ENCODE measurements around the gene IHH.

IHH gene

GRCh38 chr2:219087848-219088247, 27.1 kb upstream of the IHH start:
- no peak overlapping the region for H3K9ac ChIP-seq (ENCODE audit: low read length in 2 of 2)
- no peaks in the 10 kb centered on the region for H3K27me3 ChIP-seq (ENCODE audit: control insufficient read depth in 1 of 2, insufficient read depth in 2 of 2, low read length in 2 of 2)
- no peaks in the 10 kb centered on the region for H3K9me3 ChIP-seq (ENCODE audit: control insufficient read depth in 2 of 2, low read length in 2 of 2)
- no peaks in the 10 kb centered on the region for H3K36me3 ChIP-seq (ENCODE audit: control insufficient read depth in 2 of 2, insufficient read depth in 2 of 2, low read length in 2 of 2)
- no peaks in the 10 kb centered on the region for H3K4me1 ChIP-seq (ENCODE audit: control insufficient read depth, insufficient read depth, low read length)
- no peak overlapping the region for H3K4me3 ChIP-seq (ENCODE audit: low read length in 2 of 2)
- no peak overlapping the region for H3K27ac ChIP-seq (ENCODE audit: low read length)

DNA sequence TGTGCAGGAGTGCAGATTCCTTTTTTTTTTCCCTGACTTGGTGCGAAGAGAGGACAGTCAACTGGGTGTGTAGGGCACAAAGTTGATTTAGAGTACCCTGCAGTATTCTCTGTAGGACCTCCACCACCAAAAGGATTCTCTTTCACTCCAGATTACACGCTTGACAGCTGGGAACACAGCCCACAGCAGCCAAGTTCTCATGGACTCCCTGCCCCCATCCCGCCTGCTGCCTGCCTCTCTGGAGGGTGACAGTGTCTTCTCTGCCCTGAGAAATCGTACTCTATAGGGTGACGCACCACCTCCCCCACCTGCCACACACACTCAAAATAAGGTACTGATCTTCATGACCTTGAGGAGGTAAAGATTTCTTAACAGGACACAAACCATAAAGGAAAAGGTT, 26.6 kb upstream of the IHH start:
- Histone ChIP-seq H3K27me3 (ENCODE audit: control insufficient read depth in 1 of 2, insufficient read depth in 2 of 2, low read length in 2 of 2) (no peaks in the 10 kb centered on the region), H3K4me3 (ENCODE audit: low read length in 2 of 2) (no peak overlapping the region), H3K9ac (ENCODE audit: low read length in 2 of 2) (no peak overlapping the region), H3K36me3 (ENCODE audit: control insufficient read depth in 2 of 2, insufficient read depth in 2 of 2, low read length in 2 of 2) (no peaks in the 10 kb centered on the region), H3K27ac (ENCODE audit: low read length) (no peak overlapping the region), H3K4me1 (ENCODE audit: control insufficient read depth, insufficient read depth, low read length) (no peaks in the 10 kb centered on the region), H3K9me3 (ENCODE audit: control insufficient read depth in 2 of 2, low read length in 2 of 2) (no peaks in the 10 kb centered on the region)

- Histone ChIP-seq H3K9ac (ENCODE audit: low read length in 2 of 2) (no peak overlapping the region), H3K4me3 (ENCODE audit: low read length in 2 of 2) (no peak overlapping the region), H3K4me1 (ENCODE audit: control insufficient read depth, insufficient read depth, low read length) (no peaks in the 10 kb centered on the region), H3K36me3 (ENCODE audit: control insufficient read depth in 2 of 2, insufficient read depth in 2 of 2, low read length in 2 of 2) (no peaks in the 10 kb centered on the region), H3K27ac (ENCODE audit: low read length) (no peak overlapping the region), H3K9me3 (ENCODE audit: control insufficient read depth in 2 of 2, low read length in 2 of 2) (no peaks in the 10 kb centered on the region), H3K27me3 (ENCODE audit: control insufficient read depth in 1 of 2, insufficient read depth in 2 of 2, low read length in 2 of 2) (no peaks in the 10 kb centered on the region)
Measured at GRCh38 chr2:219086196-219086595, 25.5 kb upstream of the IHH start.

GRCh38 chr2:219084791-219085190, 24.1 kb upstream of the IHH start:
- H3K27me3 ChIP-seq (ENCODE audit: control insufficient read depth in 1 of 2, insufficient read depth in 2 of 2, low read length in 2 of 2): no peaks in the 10 kb centered on the region
- H3K4me3 ChIP-seq (ENCODE audit: low read length in 2 of 2): no peak overlapping the region
- no peaks in the 10 kb centered on the region for H3K36me3 ChIP-seq (ENCODE audit: control insufficient read depth in 2 of 2, insufficient read depth in 2 of 2, low read length in 2 of 2)
- H3K27ac ChIP-seq (ENCODE audit: low read length): no peak overlapping the region
- no peaks in the 10 kb centered on the region for H3K9me3 ChIP-seq (ENCODE audit: control insufficient read depth in 2 of 2, low read length in 2 of 2)
- no peak overlapping the region for H3K9ac ChIP-seq (ENCODE audit: low read length in 2 of 2)
- H3K4me1 ChIP-seq (ENCODE audit: control insufficient read depth, insufficient read depth, low read length): no peaks in the 10 kb centered on the region

- Histone ChIP-seq H3K36me3 (ENCODE audit: control insufficient read depth in 2 of 2, insufficient read depth in 2 of 2, low read length in 2 of 2) (peaks cover 0 to 3% of the 10 kb centered on the region in 2 donors), H3K9me3 (ENCODE audit: control insufficient read depth in 2 of 2, low read length in 2 of 2) (no peaks in the 10 kb centered on the region), H3K4me3 (ENCODE audit: low read length in 2 of 2) (no peak overlapping the region), H3K4me1 (ENCODE audit: control insufficient read depth, insufficient read depth, low read length) (no peaks in the 10 kb centered on the region), H3K9ac (ENCODE audit: low read length in 2 of 2) (no peak overlapping the region), H3K27me3 (ENCODE audit: control insufficient read depth in 1 of 2, insufficient read depth in 2 of 2, low read length in 2 of 2) (no peaks in the 10 kb centered on the region), H3K27ac (ENCODE audit: low read length) (no peak overlapping the region)
Measured at GRCh38 chr2:219082332-219082958, 21.7 kb upstream of the IHH start.

DNA sequence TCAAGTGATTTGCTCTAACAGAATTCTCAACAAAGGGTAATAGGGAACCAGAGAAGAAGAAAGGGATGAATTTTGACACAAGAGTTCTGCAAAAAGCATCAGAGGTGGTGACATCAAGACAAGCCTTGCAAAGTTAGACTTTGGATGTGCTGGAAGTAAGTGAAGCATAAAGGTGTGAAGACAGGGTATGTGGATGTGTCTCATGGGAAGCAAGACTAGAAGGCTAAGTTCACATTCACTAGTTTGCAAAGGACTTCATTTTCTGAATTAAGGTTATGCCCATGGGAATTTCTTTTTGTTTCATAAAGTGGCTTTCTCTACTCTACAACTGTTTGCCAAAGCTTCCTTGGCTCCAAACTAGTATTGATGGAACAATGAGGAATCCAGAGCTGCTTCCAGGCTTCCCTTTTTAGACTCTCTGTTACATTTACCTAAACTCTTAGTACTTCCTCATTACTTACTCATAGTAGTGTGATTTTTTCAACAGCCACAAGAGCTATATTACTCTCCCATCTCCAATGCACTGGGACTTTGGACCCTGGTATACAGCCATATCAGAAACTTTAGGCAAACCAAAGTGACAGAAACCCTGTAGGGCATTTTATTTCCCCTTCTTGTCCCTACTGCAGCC, 21.1 kb upstream of the IHH start:
- no peak overlapping the region for H3K27ac ChIP-seq (ENCODE audit: low read length)

DNA sequence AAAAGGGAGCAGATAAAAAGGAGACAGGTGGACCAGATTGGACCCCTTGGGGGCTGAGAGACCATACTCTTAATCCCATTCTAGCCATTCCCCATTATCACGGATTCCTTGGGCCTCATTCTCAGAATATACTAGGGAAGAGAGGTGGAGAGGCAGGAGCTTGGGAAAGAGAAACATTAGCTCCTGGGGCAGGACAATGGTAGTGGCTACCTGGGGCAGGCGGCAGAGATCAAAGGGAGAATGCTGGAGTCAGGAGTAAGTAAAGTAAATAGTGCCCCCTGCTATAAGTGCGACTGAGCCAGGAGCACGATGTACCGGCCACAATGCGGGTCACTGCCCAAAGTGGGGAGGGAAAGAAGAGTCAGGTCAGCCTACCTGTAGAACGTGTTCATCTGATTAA, 20.4 kb upstream of the IHH start:
- Histone ChIP-seq H3K27ac (ENCODE audit: low read length) (no peak overlapping the region), H3K36me3 (ENCODE audit: control insufficient read depth in 2 of 2, insufficient read depth in 2 of 2, low read length in 2 of 2) (peaks cover 9 to 14% of the 10 kb centered on the region in 2 donors), H3K4me1 (ENCODE audit: control insufficient read depth, insufficient read depth, low read length) (no peaks in the 10 kb centered on the region), H3K9me3 (ENCODE audit: control insufficient read depth in 2 of 2, low read length in 2 of 2) (no peaks in the 10 kb centered on the region), H3K4me3 (ENCODE audit: low read length in 2 of 2) (no peak overlapping the region), H3K27me3 (ENCODE audit: control insufficient read depth in 1 of 2, insufficient read depth in 2 of 2, low read length in 2 of 2) (no peaks in the 10 kb centered on the region), H3K9ac (ENCODE audit: low read length in 2 of 2) (no peak overlapping the region)

More for the DNA sequence above, 21.1 kb upstream of the IHH start:
- H3K4me3 ChIP-seq (ENCODE audit: low read length in 2 of 2): no peak overlapping the region
- no peaks in the 10 kb centered on the region for H3K4me1 ChIP-seq (ENCODE audit: control insufficient read depth, insufficient read depth, low read length)
- no peaks in the 10 kb centered on the region for H3K27me3 ChIP-seq (ENCODE audit: control insufficient read depth in 1 of 2, insufficient read depth in 2 of 2, low read length in 2 of 2)
- peaks cover 6 to 9% of the 10 kb centered on the region in 2 donors for H3K36me3 ChIP-seq (ENCODE audit: control insufficient read depth in 2 of 2, insufficient read depth in 2 of 2, low read length in 2 of 2)
- H3K9me3 ChIP-seq (ENCODE audit: control insufficient read depth in 2 of 2, low read length in 2 of 2): no peaks in the 10 kb centered on the region
- no peak overlapping the region for H3K9ac ChIP-seq (ENCODE audit: low read length in 2 of 2)

- Histone ChIP-seq H3K27ac (ENCODE audit: low read length) (no peak overlapping the region), H3K9me3 (ENCODE audit: control insufficient read depth in 2 of 2, low read length in 2 of 2) (no peaks in the 10 kb centered on the region), H3K4me3 (ENCODE audit: low read length in 2 of 2) (no peak overlapping the region), H3K36me3 (ENCODE audit: control insufficient read depth in 2 of 2, insufficient read depth in 2 of 2, low read length in 2 of 2) (peaks cover 13 to 25% of the 10 kb centered on the region in 2 donors), H3K27me3 (ENCODE audit: control insufficient read depth in 1 of 2, insufficient read depth in 2 of 2, low read length in 2 of 2) (no peaks in the 10 kb centered on the region), H3K9ac (ENCODE audit: low read length in 2 of 2) (no peak overlapping the region), H3K4me1 (ENCODE audit: control insufficient read depth, insufficient read depth, low read length) (no peaks in the 10 kb centered on the region)
Measured at GRCh38 chr2:219079417-219079816, 18.7 kb upstream of the IHH start.

DNA sequence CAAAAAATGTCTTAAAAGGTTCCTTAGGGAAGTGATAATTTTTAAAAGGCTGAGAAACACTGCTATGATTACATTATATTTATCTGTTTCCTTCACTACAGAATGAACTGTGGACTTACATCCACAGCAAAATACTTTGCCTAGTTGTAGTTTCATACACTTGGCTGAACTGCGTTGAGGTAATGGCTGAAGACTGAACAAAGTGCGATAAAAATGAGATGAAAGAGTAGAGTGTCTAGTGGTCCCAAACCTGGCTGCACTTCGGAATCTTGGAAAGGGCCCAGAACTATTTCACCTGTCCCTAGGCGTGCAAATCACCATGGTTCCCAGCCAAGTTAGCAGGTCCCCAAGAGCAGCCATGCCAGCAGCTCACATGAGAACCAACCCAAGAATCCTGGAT, 18.2 kb upstream of the IHH start:
- Histone ChIP-seq H3K4me1 (ENCODE audit: control insufficient read depth, insufficient read depth, low read length) (no peaks in the 10 kb centered on the region), H3K27me3 (ENCODE audit: control insufficient read depth in 1 of 2, insufficient read depth in 2 of 2, low read length in 2 of 2) (no peaks in the 10 kb centered on the region), H3K36me3 (ENCODE audit: control insufficient read depth in 2 of 2, insufficient read depth in 2 of 2, low read length in 2 of 2) (peaks cover 13 to 25% of the 10 kb centered on the region in 2 donors), H3K9ac (ENCODE audit: low read length in 2 of 2) (no peak overlapping the region), H3K4me3 (ENCODE audit: low read length in 2 of 2) (no peak overlapping the region), H3K9me3 (ENCODE audit: control insufficient read depth in 2 of 2, low read length in 2 of 2) (no peaks in the 10 kb centered on the region), H3K27ac (ENCODE audit: low read length) (no peak overlapping the region)

GRCh38 chr2:219078126-219078525, 17.4 kb upstream of the IHH start:
- H3K4me1 ChIP-seq (ENCODE audit: control insufficient read depth, insufficient read depth, low read length): no peaks in the 10 kb centered on the region
- no peak overlapping the region for H3K4me3 ChIP-seq (ENCODE audit: low read length in 2 of 2)
- H3K36me3 ChIP-seq (ENCODE audit: control insufficient read depth in 2 of 2, insufficient read depth in 2 of 2, low read length in 2 of 2): peaks cover 13 to 25% of the 10 kb centered on the region in 2 donors
- H3K27me3 ChIP-seq (ENCODE audit: control insufficient read depth in 1 of 2, insufficient read depth in 2 of 2, low read length in 2 of 2): no peaks in the 10 kb centered on the region
- H3K9ac ChIP-seq (ENCODE audit: low read length in 2 of 2): no peak overlapping the region
- H3K9me3 ChIP-seq (ENCODE audit: control insufficient read depth in 2 of 2, low read length in 2 of 2): no peaks in the 10 kb centered on the region
- no peak overlapping the region for H3K27ac ChIP-seq (ENCODE audit: low read length)

GRCh38 chr2:219076253-219076652, 15.5 kb upstream of the IHH start:
- Histone ChIP-seq H3K4me3 (ENCODE audit: low read length in 2 of 2) (no peak overlapping the region), H3K27ac (ENCODE audit: low read length) (no peak overlapping the region), H3K27me3 (ENCODE audit: control insufficient read depth in 1 of 2, insufficient read depth in 2 of 2, low read length in 2 of 2) (no peaks in the 10 kb centered on the region), H3K36me3 (ENCODE audit: control insufficient read depth in 2 of 2, insufficient read depth in 2 of 2, low read length in 2 of 2) (peaks cover 13 to 27% of the 10 kb centered on the region in 2 donors), H3K9ac (ENCODE audit: low read length in 2 of 2) (no peak overlapping the region), H3K4me1 (ENCODE audit: control insufficient read depth, insufficient read depth, low read length) (no peaks in the 10 kb centered on the region), H3K9me3 (ENCODE audit: control insufficient read depth in 2 of 2, low read length in 2 of 2) (no peaks in the 10 kb centered on the region)

All from stomach smooth muscle (tissue), 2 donors.